Endothelial cell of hepatic sinusoid (primary cell): ENCODE results near the gene RGS21.

ENCODE experiments used
- in situ Hi-C: cut with HindIII; loops from 2 replicates; pipeline ENCODE4 v1.10.0; 2017; ENCODE audit warnings: low sequenced_read_pairs

Gene RGS21

GRCh38 chr1:192378276-192378675 lies 61.5 kb downstream of the RGS21 start:
- in situ Hi-C loops = no loop called here

- in situ Hi-C loops = no loop called here
Observed at GRCh38 chr1:192378878-192379277, 62.1 kb downstream of the RGS21 start.

- in situ Hi-C loops = no loop called here
Observed at GRCh38 chr1:192379554-192379953, 62.8 kb downstream of the RGS21 start.

- in situ Hi-C loops = no loop called here
Observed at GRCh38 chr1:192382758-192383157, 66.0 kb downstream of the RGS21 start.

- in situ Hi-C loops = no loop called here
Observed at GRCh38 chr1:192386051-192386650, 69.4 kb downstream of the RGS21 start.

- in situ Hi-C loops = no loop called here
Observed at GRCh38 chr1:192395211-192395610, 78.4 kb downstream of the RGS21 start.

GRCh38 chr1:192395895-192396294 lies 79.1 kb downstream of the RGS21 start:
- in situ Hi-C loops = no loop called here

- in situ Hi-C loops = no loop called here
Observed at GRCh38 chr1:192399161-192399560, 82.4 kb downstream of the RGS21 start.

- in situ Hi-C loops = no loop called here
Observed at GRCh38 chr1:192401825-192402224, 85.0 kb downstream of the RGS21 start.

- in situ Hi-C loops = no loop called here
Observed at GRCh38 chr1:192402571-192402970, 85.8 kb downstream of the RGS21 start.

- in situ Hi-C loops = no loop called here
Observed at GRCh38 chr1:192407206-192407605, 90.4 kb downstream of the RGS21 start.
